ENCODE data around the gene HTR2C.

HTR2C gene

GRCh38 chrX:114952696-114953095 is 368.8 kb downstream of the HTR2C start:
- in situ Hi-C loops (cut with HindIII; ENCODE audit: low sequenced_read_pairs): no loop called here

Data from endothelial cell of hepatic sinusoid (primary cell).